Kidney (tissue), 14 donors: ENCODE data around the gene AKAP7. TPM values are rescaled to one million over a fixed set of nuclear protein-coding genes. Genes with fewer than 3 reads are reported as not detected.

Experiments used
- DNase-seq, 5 donors: peaks; one replicate each; pipeline ENCODE4 v3.0.0-alpha.2; 2013 to 2020
- FAIRE-seq: peaks from 2 replicates; lab custom pipeline; 2012; peaks lifted over from hg19 to GRCh38; lab: Jason Lieb, UNC
- H3K27ac ChIP-seq, 2 donors: one replicate each; pipeline ENCODE4 v1.7.0; 2013; ENCODE audit warnings: low read depth in 2 of 2, low read length in 2 of 2, inconsistent platforms in 1 of 2
- H3K27me3 ChIP-seq: one replicate; pipeline ENCODE4 v1.7.1; 2013; ENCODE audit warnings: low read length, inconsistent platforms; ENCODE audit not compliant: control insufficient read depth, insufficient read depth
- H3K36me3 ChIP-seq, 3 donors: one replicate each; pipeline versions ENCODE4 v1.7.0 to v1.7.1; 2013; ENCODE audit warnings: low read length in 3 of 3, control low read depth in 1 of 3, inconsistent platforms in 1 of 3; ENCODE audit not compliant: insufficient read depth in 3 of 3, control insufficient read depth in 2 of 3
- H3K4me1 ChIP-seq, 3 donors: one replicate each; pipeline versions ENCODE4 v1.7.0 to v1.7.1; 2013; ENCODE audit warnings: low read length in 3 of 3, inconsistent platforms in 1 of 3, low read depth in 1 of 3; ENCODE audit not compliant: control insufficient read depth in 2 of 3, insufficient read depth in 2 of 3
- H3K4me3 ChIP-seq, 3 donors: one replicate each; pipeline versions ENCODE4 v1.7.0 to v1.8.1; 2013; ENCODE audit warnings: low read length in 3 of 3, control low read depth in 1 of 3, inconsistent platforms in 1 of 3
- H3K9ac ChIP-seq, 3 donors: one replicate each; pipeline versions ENCODE4 v1.7.0 to v1.7.1; 2013; ENCODE audit warnings: low read length in 3 of 3, control low read depth in 1 of 3, inconsistent platforms in 1 of 3
- H3K9me3 ChIP-seq, 3 donors: one replicate each; pipeline versions ENCODE4 v1.7.0 to v1.7.1; 2013; ENCODE audit warnings: low read length in 3 of 3, control low read depth in 1 of 3, inconsistent platforms in 1 of 3; ENCODE audit not compliant: control insufficient read depth in 2 of 3, insufficient read depth in 1 of 3
- CTCF ChIP-seq: IDR thresholded peaks from 3 replicates; pipeline ENCODE4 v1.5.1; 2012; ENCODE audit warnings: mild to moderate bottlenecking, moderate library complexity, borderline replicate concordance; ENCODE audit not compliant: insufficient read depth; ENCODE audit errors: extremely low read depth
- intact Hi-C: fragments of 100-400 bp; cut with DNase I; formaldehyde crosslinking; loops from one replicate; pipeline ENCODE4 v1.11.1; 2022
- polyA plus RNA-seq: library from polyadenylated mRNA; stranded (reverse); fragments of 350-450 nt; fragmentation: Illumina TruSeq; extraction: RNeasy Lipid Tissue Mini Kit (QIAGEN cat#74804); gene quantifications from one replicate; pipeline ENCODE4 v1.2.3, GENCODE V29; 2014; ENCODE audit warnings: low read depth, low replicate concordance; ENCODE audit not compliant: insufficient read depth
- total RNA-seq: library from RNA; stranded (reverse); fragmentation: NEBNext Ultra II Directional; extraction: Animal tissue kit (Norgen Biotek cat#: 25700); gene quantifications from one replicate; pipeline ENCODE4 v1.2.1, GENCODE V29; 2021
- donor health status: control.
- donor health status: control.
- donor health status: control.
- donor health status: control.
- donor health status: control.
- donor health status: DM: yes; HTN: yes; CAD: no.
- donor health status: Normal renal cell carcinoma (clear cell type).

Gene AKAP7
- total and polyA plus RNA-seq, 2 donors from 2014 or later = 7.9 to 12.0 TPM

- TF ChIP-seq CTCF = no peak
- intact Hi-C loops = no loop called here
- H3K4me3 ChIP-seq = no peak overlapping the region
- FAIRE-seq = no peak
- no peaks in the 10 kb centered on the region for H3K9me3 ChIP-seq
- H3K36me3 ChIP-seq = no peaks in the 10 kb centered on the region
- no peak overlapping the region for H3K9ac ChIP-seq
- H3K27ac ChIP-seq = no peak overlapping the region
- no peaks in the 10 kb centered on the region for H3K4me1 ChIP-seq
- no peak for DNase-seq
- H3K27me3 ChIP-seq = no peaks in the 10 kb centered on the region
Observed at GRCh38 chr6:131146865-131147264, 11.6 kb downstream of the AKAP7 start.

GRCh38 chr6:131156411-131156810 lies 21.1 kb downstream of the AKAP7 start:
- DNase-seq = no peak
- no peak for TF ChIP-seq CTCF
- intact Hi-C loops = no loop called here
- no peaks in the 10 kb centered on the region for H3K9me3 ChIP-seq
- H3K27ac ChIP-seq = no peak overlapping the region
- no peaks in the 10 kb centered on the region for H3K27me3 ChIP-seq
- H3K4me1 ChIP-seq = no peaks in the 10 kb centered on the region
- FAIRE-seq = no peak
- no peak overlapping the region for H3K9ac ChIP-seq
- no peak overlapping the region for H3K4me3 ChIP-seq
- H3K36me3 ChIP-seq = peaks cover 0 to 2% (median 0%) of the 10 kb centered on the region in 3 donors

- no peaks in the 10 kb centered on the region for H3K4me1 ChIP-seq
- no peak for TF ChIP-seq CTCF
- no peak overlapping the region for H3K27ac ChIP-seq
- FAIRE-seq (no peak), DNase-seq (no peak)
- intact Hi-C loops = no loop called here
- H3K27me3 ChIP-seq = no peaks in the 10 kb centered on the region
- no peak overlapping the region for H3K4me3 ChIP-seq
- no peak overlapping the region for H3K9ac ChIP-seq
- H3K9me3 ChIP-seq = no peaks in the 10 kb centered on the region
- H3K36me3 ChIP-seq = peaks cover 0 to 2% (median 0%) of the 10 kb centered on the region in 3 donors
Observed at GRCh38 chr6:131159578-131159977, 24.3 kb downstream of the AKAP7 start.

GRCh38 chr6:131160254-131160758 lies 25.0 kb downstream of the AKAP7 start:
- Histone ChIP-seq H3K9ac (no peak overlapping the region), H3K36me3 (no peaks in the 10 kb centered on the region), H3K4me3 (no peak overlapping the region), H3K27ac (no peak overlapping the region), H3K4me1 (no peaks in the 10 kb centered on the region), H3K27me3 (no peaks in the 10 kb centered on the region), H3K9me3 (no peaks in the 10 kb centered on the region)
- TF ChIP-seq CTCF = no peak
- intact Hi-C loops = no loop called here
- FAIRE-seq (no peak), DNase-seq (no peak)
